Measurements from ENCODE around the gene FOXC2. TPM values are rescaled to one million over a fixed set of nuclear protein-coding genes. Genes with fewer than 3 reads are reported as not detected.

Gene FOXC2
- total and polyA plus RNA-seq, 2 of the 13 experiments (the other 11 are each of a cell fraction or from before 2014, with no cell fraction given), result not detected

- TF ChIP-seq HNF1A (IDR thresholded peaks at IDR 0.05; ENCODE audit: low read depth) (no peak), HNF1A (CRISPR knock-in tag; IDR thresholded peaks at IDR 0.05; ENCODE audit: borderline replicate concordance) (no peak; the same call in 1 of the 2 replicates), SOX5 (CRISPR knock-in tag; IDR thresholded peaks at IDR 0.05; ENCODE audit: borderline replicate concordance) (peak; percentile 30; the same call in 1 of the 2 replicates), ZMAT3 (CRISPR knock-in tag; conservative IDR thresholded peaks at IDR 0.05) (peak; percentile 88), CREM (IDR thresholded peaks at IDR 0.05) (peak; percentile 99), CREM (CRISPR knock-in tag; IDR thresholded peaks at IDR 0.05) (peak; percentile 99), GABPA (IDR thresholded peaks at IDR 0.05; ENCODE audit: low read depth, low read length) (no peak), GABPA (CRISPR knock-in tag; IDR thresholded peaks at IDR 0.05; ENCODE audit: low read depth) (peak; percentile 8; the same call in 1 of the 2 replicates), BRCA1 (CRISPR knock-in tag; IDR thresholded peaks at IDR 0.05) (no peak), ZNF558 (CRISPR knock-in tag; IDR thresholded peaks at IDR 0.05; ENCODE audit: borderline replicate concordance) (no peak), ZNF776 (CRISPR knock-in tag; IDR thresholded peaks at IDR 0.05) (peak; percentile 79), ZNF205 (CRISPR knock-in tag; IDR thresholded peaks at IDR 0.05) (peak; percentile 15; the same call in 1 of the 2 replicates), ZNF567 (CRISPR knock-in tag; IDR thresholded peaks at IDR 0.05; ENCODE audit: borderline replicate concordance) (0 out of 2 replicates have a peak, but pooled peaks have one; percentile 61), PHF20 (CRISPR knock-in tag; IDR thresholded peaks at IDR 0.05) (peak; percentile 99), NFYB (CRISPR knock-in tag; IDR thresholded peaks at IDR 0.05) (no peak; the same call in 1 of the 2 replicates), CCDC6 (CRISPR knock-in tag; IDR thresholded peaks at IDR 0.05) (no peak), ZNF30 (CRISPR knock-in tag; IDR thresholded peaks at IDR 0.05) (peak; percentile 77), AFF4 (CRISPR knock-in tag; IDR thresholded peaks at IDR 0.05) (peak; percentile 51; the same call in 1 of the 2 replicates), ZNF430 (CRISPR knock-in tag; IDR thresholded peaks at IDR 0.05) (no peak), BRD4 (CRISPR knock-in tag; IDR thresholded peaks at IDR 0.05) (no peak), RNF2 (conservative IDR thresholded peaks at IDR 0.05; ENCODE audit: low read depth) (peak; percentile 35; the same call in 1 of the 2 replicates)
- TF ChIP-seq, protein P1, sequence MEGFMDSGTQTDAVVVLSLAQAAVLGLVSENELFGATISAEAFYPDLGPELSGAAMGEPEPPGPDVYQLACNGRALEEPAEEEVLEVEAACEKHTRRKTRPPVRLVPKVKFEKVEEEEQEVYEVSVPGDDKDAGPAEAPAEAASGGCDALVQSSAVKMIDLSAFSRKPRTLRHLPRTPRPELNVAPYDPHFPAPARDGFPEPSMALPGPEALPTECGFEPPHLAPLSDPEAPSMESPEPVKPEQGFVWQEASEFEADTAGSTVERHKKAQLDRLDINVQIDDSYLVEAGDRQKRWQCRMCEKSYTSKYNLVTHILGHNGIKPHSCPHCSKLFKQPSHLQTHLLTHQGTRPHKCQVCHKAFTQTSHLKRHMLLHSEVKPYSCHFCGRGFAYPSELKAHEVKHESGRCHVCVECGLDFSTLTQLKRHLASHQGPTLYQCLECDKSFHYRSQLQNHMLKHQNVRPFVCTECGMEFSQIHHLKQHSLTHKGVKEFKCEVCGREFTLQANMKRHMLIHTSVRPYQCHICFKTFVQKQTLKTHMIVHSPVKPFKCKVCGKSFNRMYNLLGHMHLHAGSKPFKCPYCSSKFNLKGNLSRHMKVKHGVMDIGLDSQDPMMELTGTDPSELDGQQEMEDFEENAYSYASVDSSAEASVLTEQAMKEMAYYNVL (CRISPR knock-in tag; IDR thresholded peaks at IDR 0.05; ENCODE audit: borderline replicate concordance), result peak; percentile 78; the same call in 1 of the 2 replicates
These were observed 11.5 kb upstream of the FOXC2 start, which contains the start of gene MTHFSD (continued) for GRCh38 chr16:86554917-86555703.
